Measurements from ENCODE around the gene CCDC157. TPM values are rescaled to one million over a fixed set of nuclear protein-coding genes. Genes with fewer than 3 reads are reported as not detected.

The CCDC157 gene
- total RNA-seq, 1 donor from 2014 or later: 3.3 TPM

- no peak for DNase-seq (ENCODE audit: low spot score)
Measured at GRCh38 chr22:30413745-30414524, 57.1 kb downstream of the CCDC157 start.

GRCh38 chr22:30414525-30415047, 57.8 kb downstream of the CCDC157 start:
- DNase-seq (ENCODE audit: low spot score): no peak

GRCh38 chr22:30416403-30416802, 59.6 kb downstream of the CCDC157 start:
- DNase-seq (ENCODE audit: low spot score): no peak

GRCh38 chr22:30416837-30417236, 60.0 kb downstream of the CCDC157 start:
- DNase-seq (ENCODE audit: low spot score): no peak

GRCh38 chr22:30420347-30421125, 63.7 kb downstream of the CCDC157 start:
- DNase-seq (ENCODE audit: low spot score): no peak

- no peak for DNase-seq (ENCODE audit: low spot score)
Measured at GRCh38 chr22:30421695-30422480, 65.1 kb downstream of the CCDC157 start.

DNA sequence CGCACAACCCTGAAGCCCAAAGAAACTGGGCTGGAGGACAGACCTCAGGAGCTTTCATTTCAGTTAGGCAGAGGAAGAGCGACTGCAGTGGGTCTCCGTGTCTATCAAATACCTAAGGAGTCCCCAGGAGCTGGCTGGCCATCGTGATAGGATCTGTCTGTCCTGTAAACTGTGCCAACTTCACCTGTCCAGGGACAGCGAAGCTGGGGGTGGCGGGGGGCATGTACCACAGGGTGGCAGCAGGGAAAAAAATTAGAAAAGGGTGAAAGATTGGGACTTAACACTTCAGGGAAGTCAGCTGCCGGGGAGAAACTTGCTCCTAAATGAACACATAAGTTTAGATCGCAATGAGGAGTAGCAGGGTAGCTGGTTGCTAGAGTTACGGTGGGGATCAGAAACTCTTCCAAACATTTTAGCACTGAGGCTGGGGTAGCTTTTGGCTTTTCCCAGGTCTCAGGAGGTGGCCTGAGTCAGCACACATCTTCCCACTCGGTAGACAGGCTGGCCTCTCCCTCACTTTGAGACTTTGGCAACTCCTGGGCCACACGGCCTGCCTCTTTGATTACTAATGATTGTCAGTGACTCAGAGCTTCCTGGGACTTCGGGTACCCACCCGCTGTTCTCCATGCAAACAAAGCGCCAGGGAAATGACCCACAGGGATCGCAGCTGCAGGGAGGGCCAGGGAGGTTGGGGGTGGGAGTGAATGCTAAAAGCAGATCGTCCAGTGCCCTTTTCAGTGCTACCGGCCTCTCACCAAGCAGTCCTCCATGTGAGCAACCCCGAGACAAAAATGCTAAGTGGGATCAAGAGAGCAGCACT, 65.9 kb downstream of the CCDC157 start:
- DNase-seq (ENCODE audit: low spot score): peak; percentile 82

DNA sequence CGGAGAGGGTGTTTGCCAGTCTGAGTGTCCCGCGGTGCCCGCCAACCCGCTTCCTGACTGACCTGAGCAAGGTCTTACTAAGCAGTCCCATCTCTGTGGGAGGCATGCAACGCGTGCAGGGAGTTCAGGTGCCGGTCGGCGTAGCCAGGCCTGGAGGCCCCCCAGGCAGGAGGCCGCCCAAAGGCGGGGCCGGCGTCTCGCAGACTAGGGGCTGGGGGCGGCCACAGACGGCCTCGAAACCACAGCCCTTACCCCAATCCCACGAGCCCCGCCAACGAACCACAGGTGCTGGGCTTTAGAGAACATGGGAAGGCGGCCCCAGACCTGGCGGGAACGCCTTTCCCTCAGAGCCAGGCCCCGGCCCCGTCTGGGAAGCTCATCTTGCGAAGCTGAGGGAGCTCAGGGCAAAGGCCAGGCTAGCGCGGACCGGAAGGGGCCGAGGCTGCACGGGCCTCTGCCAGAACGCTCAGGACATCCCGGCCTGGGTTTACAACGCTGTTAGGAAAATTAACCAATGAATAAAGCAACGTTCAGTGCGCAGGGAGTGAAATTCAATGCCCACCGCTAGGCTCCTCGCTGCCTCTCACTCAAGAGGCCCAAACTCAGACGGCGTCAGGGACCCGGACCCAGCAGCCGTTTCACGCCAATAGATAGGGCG, 66.6 kb downstream of the CCDC157 start:
- no peak for DNase-seq (ENCODE audit: low spot score)

DNA sequence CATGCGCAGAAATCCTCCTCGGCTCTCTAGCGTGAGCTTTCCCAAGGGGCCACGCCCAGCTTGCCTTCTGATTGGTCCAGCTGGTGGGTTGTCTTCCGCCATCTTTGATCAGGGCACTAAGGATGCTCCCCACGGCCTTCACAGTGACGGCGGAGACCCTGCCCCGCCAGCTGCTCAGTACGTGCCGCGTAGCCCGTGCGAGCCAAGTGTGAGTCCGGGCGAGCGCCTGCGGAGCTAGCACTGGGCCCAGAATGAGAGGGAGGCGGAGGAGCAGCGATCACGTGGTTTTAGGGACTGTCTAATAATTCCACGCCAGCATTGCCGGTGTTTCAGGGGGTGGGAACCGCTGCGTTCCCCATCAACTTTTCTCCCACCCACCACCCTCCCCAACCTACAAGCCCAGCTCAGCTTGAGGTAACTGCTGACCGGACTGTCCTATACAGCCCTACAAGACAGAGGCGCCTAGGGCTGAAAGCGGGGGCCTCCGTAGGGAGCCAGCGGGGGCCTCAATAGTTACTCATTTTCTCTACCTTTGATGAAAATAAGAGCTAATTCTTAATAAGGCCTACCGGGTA, 67.2 kb downstream of the CCDC157 start:
- peak; percentile 99 for DNase-seq (ENCODE audit: low spot score)

- no peak for DNase-seq (ENCODE audit: low spot score)
Measured at GRCh38 chr22:30424534-30425326, 67.9 kb downstream of the CCDC157 start.

DNA sequence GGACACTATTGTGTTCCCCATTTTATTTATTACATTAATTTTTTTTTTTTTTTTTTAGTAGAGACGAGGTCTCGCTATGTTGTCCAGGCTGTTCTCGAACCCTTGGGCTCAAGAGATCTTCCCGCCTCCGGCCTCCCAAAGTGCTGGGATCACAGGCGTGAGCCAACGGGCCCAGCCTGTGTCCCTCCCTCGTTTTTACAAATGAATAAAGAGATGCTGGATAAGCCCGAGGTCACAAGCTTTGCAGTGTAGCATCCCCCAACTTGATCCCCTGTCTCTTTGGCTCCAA, 68.5 kb downstream of the CCDC157 start:
- no peak for DNase-seq (ENCODE audit: low spot score)

DNA sequence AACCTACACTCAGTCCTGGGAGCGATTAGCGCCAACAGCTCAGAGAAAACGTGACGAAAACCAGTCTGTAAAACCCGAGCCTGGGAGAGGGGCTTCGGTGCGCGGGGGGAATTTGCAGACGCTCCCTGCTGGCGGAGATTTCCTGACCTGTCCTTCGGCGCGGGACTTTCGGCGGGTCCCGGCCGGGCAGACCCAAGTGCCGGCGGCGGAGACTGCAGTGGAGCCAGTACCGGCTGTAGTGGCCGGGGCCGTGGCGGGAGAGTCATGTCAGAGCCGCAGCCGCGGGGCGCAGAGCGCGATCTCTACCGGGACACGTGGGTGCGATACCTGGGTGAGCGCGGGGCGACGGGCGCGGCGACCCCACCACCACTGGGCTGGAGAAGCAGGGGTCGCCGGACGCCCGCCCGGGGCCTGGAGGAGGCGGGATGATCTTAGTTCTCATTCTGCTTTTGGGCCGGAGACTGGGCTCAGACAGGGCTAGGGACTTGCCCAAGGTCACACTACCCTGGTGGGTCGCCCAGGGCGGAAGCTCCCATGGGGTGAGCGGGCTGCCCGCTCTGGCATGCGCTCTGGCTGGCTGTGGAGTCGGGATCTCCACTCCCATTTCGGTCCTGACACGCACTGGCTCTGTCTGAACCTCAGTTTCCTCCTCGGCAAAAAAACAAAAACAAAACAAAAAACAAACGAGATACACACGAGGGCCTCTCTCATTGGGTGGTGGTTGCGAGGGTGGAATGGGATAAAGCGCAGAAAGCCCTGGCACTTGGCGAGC, 69.0 kb downstream of the CCDC157 start, which contains the start of gene MTFP1:
MTFP1 (plus strand) TSS at position 153 of the 772 bp plus-strand sequence; CDS start at position 265, 112 bp downstream.
- peak; percentile 60 for DNase-seq (ENCODE audit: low spot score)

Other genes starting within 250 kb of the CCDC157 start
- 2.1 TPM for gene LIF, start 110.2 kb upstream of the CCDC157 start, total RNA-seq
- 0.36 TPM for gene OSM, start 90.2 kb upstream of the CCDC157 start, total RNA-seq
- 17.5 TPM for gene CASTOR1, start 67.5 kb upstream of the CCDC157 start, total RNA-seq
- gene TBC1D10A, start 30.1 kb upstream of the CCDC157 start, total RNA-seq: 40.0 TPM
- 193 TPM for gene SF3A1, start 113 bp upstream of the CCDC157 start, total RNA-seq
- 17.5 TPM for gene RNF215, start 30.4 kb downstream of the CCDC157 start, total RNA-seq
- gene SEC14L2, start 40.0 kb downstream of the CCDC157 start, total RNA-seq: 5.8 TPM
- 9.1 TPM for gene MTFP1, start 68.8 kb downstream of the CCDC157 start, total RNA-seq
- gene SEC14L3, start 115.0 kb downstream of the CCDC157 start, total RNA-seq: not detected
- 0.39 TPM for gene SEC14L4, start 148.7 kb downstream of the CCDC157 start, total RNA-seq
- gene SEC14L6, start 189.7 kb downstream of the CCDC157 start, total RNA-seq: 0.57 TPM
- gene GAL3ST1, start 217.7 kb downstream of the CCDC157 start, total RNA-seq: 0.73 TPM
- 82.9 TPM for gene PES1, start 234.9 kb downstream of the CCDC157 start, total RNA-seq

Measured in ureter (tissue), 1 donor.